Fibroblast of lung (primary cell): ENCODE measurements around the gene BCDIN3D. TPM values are rescaled to one million over a fixed set of nuclear protein-coding genes. Genes with fewer than 3 reads are reported as not detected.

Experiments used
- DNase-seq, 2 donors: peaks; one replicate each; pipeline versions ENCODE4 v3.0.0 to v3.0.0-alpha.2; 2010; ENCODE audit warnings: low read depth in 2 of 2
- H2AFZ ChIP-seq: 2 replicates; pipeline ENCODE4 v1.5.1; 2012; ENCODE audit warnings: low read length, control low read depth, inconsistent platforms
- H3K27ac ChIP-seq: 2 replicates; pipeline ENCODE4 v1.5.1; 2011; ENCODE audit warnings: low read length, control low read depth; ENCODE audit not compliant: insufficient read depth
- H3K27me3 ChIP-seq: 2 replicates; pipeline ENCODE4 v1.5.1; 2011; ENCODE audit warnings: mild to moderate bottlenecking, low read length; ENCODE audit not compliant: control insufficient read depth, insufficient read depth
- H3K36me3 ChIP-seq: 2 replicates; pipeline ENCODE4 v1.5.1; 2011; ENCODE audit warnings: low read length; ENCODE audit not compliant: control insufficient read depth, insufficient read depth
- H3K4me1 ChIP-seq: 2 replicates; pipeline ENCODE4 v1.5.1; 2011; ENCODE audit warnings: low read length; ENCODE audit not compliant: control insufficient read depth, insufficient read depth; ENCODE audit errors: extremely low read depth
- H3K4me2 ChIP-seq: 2 replicates; pipeline ENCODE4 v1.5.1; 2011; ENCODE audit warnings: low read length, control low read depth; ENCODE audit not compliant: insufficient read depth; ENCODE audit errors: extremely low read depth
- H3K4me3 ChIP-seq, 4 experiments: fragments of 200-600 bp in 1 of 4; sonication (generic) in 1 of 4; replicated peaks in 1 of 4; 2 replicates each; pipeline ENCODE4 v1.5.1; 2011 to 2016; ENCODE audit warnings: low read length in 4 of 4, low read depth in 3 of 4, mild to moderate bottlenecking in 3 of 4, control low read depth in 2 of 4, inconsistent platforms in 1 of 4, mixed read lengths in 1 of 4; ENCODE audit not compliant: insufficient read depth in 1 of 4; ENCODE audit errors: control extremely low read depth in 1 of 4
- H3K79me2 ChIP-seq: 2 replicates; pipeline ENCODE4 v1.5.1; 2012; ENCODE audit warnings: mild to moderate bottlenecking, low read length, inconsistent platforms; ENCODE audit not compliant: control insufficient read depth, insufficient read depth
- H3K9ac ChIP-seq: 2 replicates; pipeline ENCODE4 v1.5.1; 2011; ENCODE audit warnings: mild to moderate bottlenecking, low read length, control low read depth; ENCODE audit not compliant: insufficient read depth
- H3K9me3 ChIP-seq: 2 replicates; pipeline ENCODE4 v1.5.1; 2012; ENCODE audit warnings: low read depth, low read length; ENCODE audit not compliant: control insufficient read depth, insufficient read depth
- H4K20me1 ChIP-seq: 2 replicates; pipeline ENCODE4 v1.5.1; 2011; ENCODE audit warnings: low read length; ENCODE audit not compliant: control insufficient read depth, insufficient read depth; ENCODE audit errors: extremely low read depth
- EZH2 ChIP-seq: IDR thresholded peaks from 2 replicates; pipeline ENCODE4 v1.5.1; 2012; ENCODE audit warnings: low read length, control low read depth, mild to moderate bottlenecking; ENCODE audit errors: missing control alignments
- polyA plus RNA-seq, 2 donors: library from polyadenylated mRNA; depleted of rRNA in 1 of 2; stranded (reverse) in 1 of 2; unstranded in 1 of 2; fragments of >200 nt; gene quantifications; 2 replicates each; pipeline ENCODE4 v1.2.1, GENCODE V29; 2011 to 2012; ENCODE audit warnings: missing spikeins in 1 of 2
- total RNA-seq: library from RNA; depleted of rRNA; stranded (reverse); fragments of >200 nt; gene quantifications from 2 replicates; pipeline ENCODE4 v1.2.1, GENCODE V29; 2014
- TF ChIP-seq, protein P1 (sequence below), 2 donors: IDR thresholded peaks in 1 of 2; conservative IDR thresholded peaks in 1 of 2; 1 replicate in 1 of 2; 2 replicates in 1 of 2; pipeline ENCODE4 v1.5.1; 2011 to 2012; ENCODE audit warnings: low read length in 2 of 2, control low read depth in 1 of 2, inconsistent platforms in 1 of 2, low read depth in 1 of 2, mild to moderate bottlenecking in 1 of 2

The BCDIN3D gene
- total and polyA plus RNA-seq, 2 donors (not counting 1 experiment from before 2014, with no cell fraction given): 3.2 to 4.5 TPM

DNA sequence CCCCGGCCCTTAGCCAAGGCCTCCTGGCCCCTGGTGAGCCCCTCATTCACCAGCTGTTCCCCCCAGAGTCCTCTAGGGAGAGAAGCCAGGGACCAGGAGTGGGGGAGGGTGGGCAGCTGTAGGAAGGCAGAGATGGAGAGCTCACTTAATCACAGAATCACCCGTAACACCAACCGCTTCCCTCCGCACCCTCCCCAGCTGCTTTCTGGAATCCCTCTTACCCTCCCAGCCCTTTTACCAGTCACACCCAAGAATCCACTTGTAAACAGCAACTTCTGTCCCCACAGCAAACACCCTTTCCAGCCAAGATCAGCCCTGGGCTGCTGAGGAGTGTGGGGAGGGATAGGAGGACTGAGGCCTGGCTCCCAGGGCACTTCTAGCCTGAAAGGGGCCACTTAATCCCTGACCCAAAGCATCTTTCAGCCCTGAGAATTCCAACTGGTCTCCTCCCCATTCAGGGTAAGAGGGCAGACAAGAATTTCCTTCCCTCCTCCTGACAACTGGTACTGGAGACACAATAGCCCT, 33.5 kb downstream of the BCDIN3D start:
- DNase-seq: peak; percentile 27 to 36
- Histone ChIP-seq H3K9ac (peak overlapping the region; percentile 27), H3K9me3 (no peaks in the 10 kb centered on the region), H3K4me3 (no peak overlapping the region), H3K27me3 (no peaks in the 10 kb centered on the region), H3K36me3 (peaks cover 10% of the 10 kb centered on the region), H3K4me2 (no peak overlapping the region), H3K27ac (no peak overlapping the region), H3K4me1 (peaks cover 10% of the 10 kb centered on the region), H2AFZ (no peak overlapping the region), H4K20me1 (no peaks in the 10 kb centered on the region), H3K79me2 (peaks cover 10% of the 10 kb centered on the region)
- TF ChIP-seq, protein P1, sequence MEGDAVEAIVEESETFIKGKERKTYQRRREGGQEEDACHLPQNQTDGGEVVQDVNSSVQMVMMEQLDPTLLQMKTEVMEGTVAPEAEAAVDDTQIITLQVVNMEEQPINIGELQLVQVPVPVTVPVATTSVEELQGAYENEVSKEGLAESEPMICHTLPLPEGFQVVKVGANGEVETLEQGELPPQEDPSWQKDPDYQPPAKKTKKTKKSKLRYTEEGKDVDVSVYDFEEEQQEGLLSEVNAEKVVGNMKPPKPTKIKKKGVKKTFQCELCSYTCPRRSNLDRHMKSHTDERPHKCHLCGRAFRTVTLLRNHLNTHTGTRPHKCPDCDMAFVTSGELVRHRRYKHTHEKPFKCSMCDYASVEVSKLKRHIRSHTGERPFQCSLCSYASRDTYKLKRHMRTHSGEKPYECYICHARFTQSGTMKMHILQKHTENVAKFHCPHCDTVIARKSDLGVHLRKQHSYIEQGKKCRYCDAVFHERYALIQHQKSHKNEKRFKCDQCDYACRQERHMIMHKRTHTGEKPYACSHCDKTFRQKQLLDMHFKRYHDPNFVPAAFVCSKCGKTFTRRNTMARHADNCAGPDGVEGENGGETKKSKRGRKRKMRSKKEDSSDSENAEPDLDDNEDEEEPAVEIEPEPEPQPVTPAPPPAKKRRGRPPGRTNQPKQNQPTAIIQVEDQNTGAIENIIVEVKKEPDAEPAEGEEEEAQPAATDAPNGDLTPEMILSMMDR (conservative IDR thresholded peaks at IDR 0.05 in 1 of 2, IDR thresholded peaks at IDR 0.05 in 1 of 2; ENCODE audit: low read depth in 1 of 2, low read length in 2 of 2): no peak
- no peak for TF ChIP-seq EZH2

DNA sequence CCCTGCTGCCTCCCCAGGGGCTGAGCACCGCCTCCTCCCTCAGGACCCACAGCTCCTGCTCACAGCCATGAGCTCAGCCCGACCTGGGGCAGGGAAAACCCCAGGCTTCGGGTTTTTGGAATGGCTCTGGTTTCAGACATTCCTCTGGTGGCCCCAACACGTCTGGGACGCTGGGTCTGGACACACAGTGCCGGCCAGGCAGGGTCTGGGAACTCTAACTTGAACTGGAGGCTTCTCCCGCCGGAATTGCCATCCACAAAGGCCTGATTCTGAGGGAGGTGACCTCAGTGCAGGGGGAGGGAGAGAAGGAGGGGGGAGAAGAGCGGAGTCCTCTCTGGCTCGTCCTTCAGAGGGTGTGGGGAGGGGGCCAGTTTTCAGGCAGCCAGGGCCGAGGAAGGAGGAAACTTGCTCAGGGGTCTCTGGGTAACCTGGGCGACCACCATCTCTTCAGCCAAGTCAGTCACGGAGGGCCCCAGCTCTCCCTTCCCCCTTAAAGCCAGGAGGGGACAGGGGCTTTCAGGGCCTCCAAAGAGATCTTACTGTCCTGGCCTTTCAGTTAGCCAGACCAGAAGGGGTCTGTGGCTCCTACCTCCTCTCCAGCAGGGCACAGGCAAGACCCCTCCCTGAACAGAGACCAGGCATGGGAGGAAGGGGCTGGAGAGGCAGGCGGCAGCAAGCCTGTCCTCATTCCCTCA, 34.1 kb downstream of the BCDIN3D start:
- Histone ChIP-seq H3K4me2 (no peak overlapping the region), H4K20me1 (no peaks in the 10 kb centered on the region), H3K79me2 (peaks cover 10% of the 10 kb centered on the region), H3K9ac (no peak overlapping the region), H3K9me3 (no peaks in the 10 kb centered on the region), H3K27me3 (no peaks in the 10 kb centered on the region), H3K4me3 (no peak overlapping the region), H3K27ac (no peak overlapping the region), H3K36me3 (peaks cover 13% of the 10 kb centered on the region), H3K4me1 (peaks cover 10% of the 10 kb centered on the region), H2AFZ (no peak overlapping the region)
- peak in 1 of 2 donors; percentile 33 for DNase-seq
- TF ChIP-seq EZH2: no peak
- TF ChIP-seq, protein P1 (conservative IDR thresholded peaks at IDR 0.05 in 1 of 2, IDR thresholded peaks at IDR 0.05 in 1 of 2; ENCODE audit: low read depth in 1 of 2, low read length in 2 of 2): no peak

DNA sequence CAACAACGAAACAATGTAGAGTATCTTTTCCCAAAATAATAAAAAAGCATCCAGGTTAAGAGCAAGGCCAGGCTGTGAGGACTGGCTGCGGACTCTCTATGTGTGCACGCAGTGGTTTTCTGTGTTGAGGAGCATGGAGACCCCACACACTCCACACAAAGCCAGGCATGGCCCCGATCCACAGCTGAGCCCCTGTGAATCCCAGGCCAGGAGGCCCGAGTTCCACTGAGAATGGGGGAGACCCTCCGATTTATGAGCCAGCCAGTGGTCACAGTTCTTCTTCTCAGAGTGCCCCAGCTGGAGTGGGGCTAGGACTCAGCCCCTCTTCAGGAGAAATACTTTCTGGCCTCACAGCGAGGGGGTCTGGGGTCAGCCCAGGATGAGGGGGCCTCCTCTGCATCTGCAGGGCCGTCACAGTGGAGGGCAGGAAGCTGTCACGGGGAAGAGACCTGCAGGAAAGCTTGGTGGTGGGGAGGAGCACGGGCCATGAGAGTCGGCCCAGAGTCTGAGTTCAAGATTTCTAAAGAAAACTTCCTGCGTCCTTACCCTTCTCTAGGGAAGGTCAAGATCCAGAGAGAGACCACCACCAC, 34.8 kb downstream of the BCDIN3D start:
- Histone ChIP-seq H3K4me3 (no peak overlapping the region), H3K9me3 (no peaks in the 10 kb centered on the region), H3K79me2 (peaks cover 10% of the 10 kb centered on the region), H3K27ac (no peak overlapping the region), H2AFZ (no peak overlapping the region), H3K4me1 (peaks cover 10% of the 10 kb centered on the region), H3K27me3 (no peaks in the 10 kb centered on the region), H3K36me3 (peaks cover 16% of the 10 kb centered on the region), H4K20me1 (no peaks in the 10 kb centered on the region), H3K9ac (no peak overlapping the region), H3K4me2 (no peak overlapping the region)
- no peak for DNase-seq
- TF ChIP-seq EZH2: no peak
- TF ChIP-seq, protein P1 (conservative IDR thresholded peaks at IDR 0.05 in 1 of 2, IDR thresholded peaks at IDR 0.05 in 1 of 2; ENCODE audit: low read depth in 1 of 2, low read length in 2 of 2): no peak
